HFF-Myc (cell line): ENCODE results near the gene SGCG.

ENCODE experiments used
- DNase-seq: peaks from one replicate; pipeline ENCODE4 v3.0.0-alpha.2; 2011; ENCODE audit warnings: low read depth; ENCODE audit errors: extremely low read depth
- H3K4me3 ChIP-seq: replicated peaks from 2 replicates; pipeline ENCODE4 v1.5.1; 2011; ENCODE audit warnings: low read depth, mild to moderate bottlenecking, control low read depth, low read length
- TF ChIP-seq, protein P1 (sequence below): IDR thresholded peaks from 2 replicates; pipeline ENCODE4 v1.5.1; 2012; ENCODE audit warnings: mild to moderate bottlenecking, low read depth, low read length, control low read depth; ENCODE audit errors: missing control alignments

SGCG gene

DNA sequence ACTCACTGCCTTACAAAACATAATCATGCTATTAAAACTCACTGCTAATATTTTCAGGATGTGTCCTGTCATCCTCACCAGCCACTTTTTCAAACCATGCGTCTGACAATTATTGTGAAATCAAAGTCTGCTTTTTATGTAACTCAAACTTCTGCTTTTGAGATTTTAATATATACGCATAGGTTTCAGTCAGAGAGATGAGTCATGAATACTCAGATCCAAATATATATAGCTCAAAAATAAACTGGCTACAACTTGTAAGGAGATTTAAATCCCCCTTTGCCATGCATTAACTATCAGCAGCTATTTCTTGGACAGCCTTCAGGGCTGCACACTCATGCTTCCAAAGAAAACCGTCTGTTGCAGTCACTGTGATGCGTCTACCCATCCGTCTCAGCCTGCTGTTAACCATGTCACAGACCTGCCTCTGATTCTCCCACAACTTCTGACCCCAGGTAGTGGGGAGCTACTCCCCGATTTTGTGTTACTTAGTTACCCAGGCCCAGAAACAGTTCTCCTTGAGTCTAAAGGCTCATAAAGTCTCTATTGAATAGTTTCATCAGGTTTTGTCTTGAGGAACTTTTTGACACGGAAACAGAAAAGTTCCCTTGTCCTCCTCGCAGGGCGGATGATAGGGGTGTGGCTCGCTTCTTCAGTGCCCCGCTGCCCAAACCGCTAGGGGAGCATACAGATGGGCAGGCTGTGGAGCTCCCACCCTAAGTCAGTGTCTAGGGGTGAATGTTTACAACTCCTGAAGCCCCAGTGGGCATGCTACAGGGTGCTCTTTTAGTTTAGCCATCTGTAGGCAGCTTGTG, 33.8 kb upstream of the SGCG start:
- no peak for DNase-seq
- no peak overlapping the region for H3K4me3 ChIP-seq
- TF ChIP-seq, protein P1, sequence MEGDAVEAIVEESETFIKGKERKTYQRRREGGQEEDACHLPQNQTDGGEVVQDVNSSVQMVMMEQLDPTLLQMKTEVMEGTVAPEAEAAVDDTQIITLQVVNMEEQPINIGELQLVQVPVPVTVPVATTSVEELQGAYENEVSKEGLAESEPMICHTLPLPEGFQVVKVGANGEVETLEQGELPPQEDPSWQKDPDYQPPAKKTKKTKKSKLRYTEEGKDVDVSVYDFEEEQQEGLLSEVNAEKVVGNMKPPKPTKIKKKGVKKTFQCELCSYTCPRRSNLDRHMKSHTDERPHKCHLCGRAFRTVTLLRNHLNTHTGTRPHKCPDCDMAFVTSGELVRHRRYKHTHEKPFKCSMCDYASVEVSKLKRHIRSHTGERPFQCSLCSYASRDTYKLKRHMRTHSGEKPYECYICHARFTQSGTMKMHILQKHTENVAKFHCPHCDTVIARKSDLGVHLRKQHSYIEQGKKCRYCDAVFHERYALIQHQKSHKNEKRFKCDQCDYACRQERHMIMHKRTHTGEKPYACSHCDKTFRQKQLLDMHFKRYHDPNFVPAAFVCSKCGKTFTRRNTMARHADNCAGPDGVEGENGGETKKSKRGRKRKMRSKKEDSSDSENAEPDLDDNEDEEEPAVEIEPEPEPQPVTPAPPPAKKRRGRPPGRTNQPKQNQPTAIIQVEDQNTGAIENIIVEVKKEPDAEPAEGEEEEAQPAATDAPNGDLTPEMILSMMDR, result no peak

DNA sequence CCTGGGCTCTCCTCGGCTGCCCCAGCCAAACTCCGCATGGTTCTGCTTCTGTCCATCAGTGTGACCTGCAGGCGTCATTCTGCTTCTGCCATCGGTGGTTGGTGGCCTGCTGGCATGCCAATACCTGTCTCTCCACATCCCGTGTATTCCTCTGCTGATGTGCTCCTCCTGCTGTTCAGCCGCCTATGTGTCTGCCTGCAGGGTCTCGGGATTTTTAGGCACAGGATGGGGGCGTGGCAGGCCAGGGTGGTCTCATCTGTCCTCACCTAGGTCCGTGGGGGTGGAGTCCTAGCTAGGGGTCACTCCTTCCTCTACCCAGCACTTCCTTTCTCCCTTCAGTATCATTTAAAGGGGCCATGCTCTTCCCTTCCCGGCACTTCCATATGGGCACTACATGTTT, 33.0 kb upstream of the SGCG start:
- TF ChIP-seq, protein P1, result no peak
- H3K4me3 ChIP-seq, result no peak overlapping the region
- DNase-seq, result no peak

DNA sequence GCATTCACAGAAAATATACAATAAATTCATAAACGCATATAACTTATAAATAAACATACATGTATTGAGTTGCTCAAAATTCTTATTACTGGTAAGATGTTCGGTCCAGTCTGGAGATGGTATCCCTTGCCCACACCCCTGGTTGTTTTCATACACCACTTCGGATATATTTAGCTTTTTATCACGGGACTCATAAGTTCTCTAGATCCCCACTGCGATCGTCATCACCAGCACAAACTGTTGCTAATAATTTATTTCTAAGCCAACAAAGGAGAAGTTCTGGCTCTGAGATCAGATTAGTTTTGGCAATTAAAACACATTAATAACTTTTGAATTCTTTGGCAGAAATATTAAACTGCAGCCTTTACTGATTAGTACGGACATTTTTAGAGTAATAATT, 23.0 kb upstream of the SGCG start:
- H3K4me3 ChIP-seq, result no peak overlapping the region
- TF ChIP-seq, protein P1, result no peak
- no peak for DNase-seq

DNA sequence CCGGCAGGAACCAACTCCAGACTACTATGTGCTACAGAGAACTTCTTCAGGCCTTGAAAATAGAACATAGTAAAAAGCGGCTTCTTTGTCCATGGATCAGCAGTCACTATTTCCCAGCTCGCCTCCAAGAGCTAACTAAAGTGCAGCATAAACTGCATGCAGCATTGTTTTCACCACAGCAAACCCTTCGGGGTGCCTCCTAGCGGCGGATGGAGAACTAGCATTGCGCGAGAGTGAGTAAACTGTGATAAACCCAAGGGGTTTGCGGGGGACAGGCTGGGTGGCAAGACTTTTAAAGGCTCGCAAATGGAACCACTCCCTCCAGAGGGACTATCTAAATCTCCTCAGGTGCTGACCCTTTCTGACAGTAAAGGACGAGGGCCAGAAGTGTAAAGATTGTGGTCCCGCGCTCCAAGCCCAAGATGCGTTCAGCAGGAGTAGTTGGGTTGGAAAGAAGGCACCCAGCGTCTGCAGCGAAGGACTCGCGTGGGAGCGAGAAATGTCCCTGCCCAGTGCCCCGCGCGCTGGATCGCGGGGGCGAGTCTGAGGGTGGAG, 21.5 kb upstream of the SGCG start:
- H3K4me3 ChIP-seq, result no peak overlapping the region
- TF ChIP-seq, protein P1, result peak; percentile 66
- DNase-seq, result no peak

DNA sequence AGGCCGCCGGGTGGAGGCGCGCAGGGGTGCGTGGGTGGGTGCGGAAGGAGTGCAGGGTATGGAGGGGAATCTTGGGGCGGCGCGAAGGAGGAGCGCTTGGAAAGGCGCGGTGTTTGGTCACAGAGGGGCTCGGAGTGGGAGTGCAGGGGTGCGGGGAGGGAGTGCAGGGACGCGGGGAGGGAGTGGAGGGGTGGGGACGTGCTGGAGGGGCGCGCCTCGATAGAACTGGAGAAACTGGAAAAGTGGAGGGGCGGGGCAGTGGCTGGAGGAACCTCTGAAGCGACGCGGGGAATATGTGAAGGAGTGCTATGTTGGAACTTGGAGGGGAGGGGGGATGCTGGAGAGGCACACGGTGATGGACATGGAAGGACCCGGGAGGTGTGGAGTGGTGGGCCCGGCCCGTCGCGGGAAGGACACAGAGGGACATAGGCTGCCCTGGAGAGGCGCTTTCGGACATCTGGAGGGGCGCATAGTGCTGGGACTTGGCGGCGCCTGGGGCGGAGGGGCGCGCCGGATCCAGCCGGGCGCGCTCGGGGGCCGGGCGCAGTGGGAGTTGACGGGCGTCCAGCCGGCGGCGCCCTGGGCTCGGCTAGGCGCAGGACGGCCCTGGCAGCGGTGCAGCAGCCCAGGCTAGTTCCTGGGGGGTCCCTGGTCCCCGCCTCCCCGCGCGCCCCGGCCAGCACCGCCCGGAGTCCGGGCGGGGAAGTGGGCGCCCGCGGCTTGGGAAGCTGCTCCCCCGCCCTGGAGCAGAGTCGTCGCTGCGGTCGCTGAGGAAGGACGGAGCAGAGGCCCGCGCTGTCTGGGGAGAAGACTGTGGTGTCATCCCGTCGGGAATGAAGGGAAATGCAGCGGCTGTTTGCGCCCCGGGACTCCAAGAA, 20.8 kb upstream of the SGCG start:
- DNase-seq, result no peak
- TF ChIP-seq, protein P1, result no peak
- no peak overlapping the region for H3K4me3 ChIP-seq

DNA sequence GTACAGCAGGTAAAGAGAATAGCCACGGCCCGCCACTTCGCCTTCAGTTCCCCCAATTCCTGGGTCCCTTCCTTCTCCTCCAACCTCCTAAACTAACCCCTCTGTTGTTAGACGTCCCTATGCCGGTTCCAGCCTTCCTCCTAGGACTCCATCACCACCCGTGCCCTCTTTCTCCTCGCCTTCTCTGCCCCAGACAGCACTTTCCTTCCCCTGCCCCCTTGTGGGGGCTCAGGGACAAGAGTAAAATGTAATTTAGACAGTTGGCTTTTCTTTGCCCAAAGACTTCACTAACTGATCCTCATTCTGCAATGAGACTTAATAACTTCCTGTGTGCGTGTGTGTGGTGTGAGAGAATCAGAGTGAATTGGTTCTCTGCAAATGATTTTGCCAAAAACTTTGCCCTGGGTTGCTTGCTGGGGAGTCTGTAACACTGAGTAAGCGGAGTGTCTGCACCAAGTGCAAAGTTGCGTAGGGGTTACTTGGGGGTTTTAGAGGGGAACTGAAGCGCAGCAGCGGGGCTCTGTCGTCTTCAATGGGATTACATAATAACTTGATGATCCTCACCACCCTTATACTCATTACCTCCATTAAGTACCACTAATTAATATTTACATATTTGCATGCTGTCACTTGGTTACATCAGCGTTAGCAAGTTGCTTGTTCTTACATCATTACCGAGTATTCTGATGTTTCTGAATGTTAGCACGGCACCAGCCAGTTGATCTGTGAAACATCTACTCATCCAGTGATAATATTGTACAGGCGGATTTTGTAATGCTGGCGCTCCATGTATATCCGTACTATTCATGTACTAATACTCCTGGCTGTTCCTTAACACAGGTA, 19.9 kb upstream of the SGCG start:
- DNase-seq, result no peak
- TF ChIP-seq, protein P1, result no peak
- H3K4me3 ChIP-seq, result no peak overlapping the region
